CD4-positive, alpha-beta memory T cell (primary cell): ENCODE results near the gene RING1. TPM values are rescaled to one million over a fixed set of nuclear protein-coding genes. Genes with fewer than 3 reads are reported as not detected.

ENCODE experiments used
- CTCF ChIA-PET: fragments of 350-600 bp; sonication (Branson Sonifier 250); formaldehyde crosslinking; loops from one replicate; lab custom pipeline; 2021; ENCODE audit warnings: inconsistent platforms; ENCODE audit not compliant: partially characterized antibody; lab: Charles Lee
- POLR2A ChIA-PET: fragments of 350-600 bp; sonication (Branson Sonifier 250); formaldehyde crosslinking; loops from one replicate; lab custom pipeline; 2021; ENCODE audit not compliant: partially characterized antibody; lab: Charles Lee
- DNase-seq, 5 donors: peaks; one replicate each; pipeline versions ENCODE4 v3.0.0 to v3.0.0-alpha.2; 2020 to 2022; ENCODE audit warnings: mixed read lengths in 1 of 5
- H3K27ac ChIP-seq: one replicate; pipeline ENCODE4 v1.7.0; 2013; ENCODE audit warnings: low read depth, low read length
- H3K27me3 ChIP-seq: 2 replicates; pipeline ENCODE4 v1.7.0; 2013; ENCODE audit warnings: mild to moderate bottlenecking, low read length, moderate library complexity; ENCODE audit not compliant: insufficient read depth
- H3K36me3 ChIP-seq: 2 replicates; pipeline ENCODE4 v1.7.0; 2013; ENCODE audit warnings: mild to moderate bottlenecking, low read length, moderate library complexity; ENCODE audit not compliant: insufficient read depth
- H3K4me1 ChIP-seq: 2 replicates; pipeline ENCODE4 v1.7.0; 2013; ENCODE audit warnings: mild to moderate bottlenecking, low read length, moderate library complexity; ENCODE audit not compliant: insufficient read depth
- H3K4me3 ChIP-seq, 2 donors: one replicate each; pipeline ENCODE4 v1.7.0; 2013; ENCODE audit warnings: low read length in 2 of 2, mild to moderate bottlenecking in 1 of 2
- H3K9me3 ChIP-seq, 2 donors: one replicate each; pipeline ENCODE4 v1.7.0; 2013; ENCODE audit warnings: low read length in 2 of 2, control low read depth in 1 of 2; ENCODE audit not compliant: control insufficient read depth in 1 of 2
- H3K27ac Mint-ChIP-seq, 7 donors: one replicate each; pipeline ENCODE4 v1.8.0; 2020 to 2021; ENCODE audit warnings: mixed read lengths in 7 of 7, mild to moderate bottlenecking in 6 of 7, inconsistent platforms in 3 of 7, moderate library complexity in 3 of 7
- H3K27me3 Mint-ChIP-seq, 2 donors: one replicate each; pipeline ENCODE4 v1.8.0; 2020 to 2021; ENCODE audit warnings: mixed read lengths in 2 of 2
- H3K36me3 Mint-ChIP-seq, 2 donors: one replicate each; pipeline ENCODE4 v1.8.0; 2020 to 2021; ENCODE audit warnings: mixed read lengths in 2 of 2, inconsistent platforms in 1 of 2, mild to moderate bottlenecking in 1 of 2
- H3K4me1 Mint-ChIP-seq, 4 donors: one replicate each; pipeline ENCODE4 v1.8.0; 2020 to 2021; ENCODE audit warnings: mixed read lengths in 4 of 4, mild to moderate bottlenecking in 1 of 4
- H3K4me3 Mint-ChIP-seq, 8 donors: one replicate each; pipeline ENCODE4 v1.8.0; 2020 to 2021; ENCODE audit warnings: mixed read lengths in 8 of 8, mild to moderate bottlenecking in 7 of 8, moderate library complexity in 6 of 8, inconsistent platforms in 3 of 8
- H3K9me3 Mint-ChIP-seq, 8 donors: one replicate each; pipeline ENCODE4 v1.8.0; 2020 to 2021; ENCODE audit warnings: mixed read lengths in 8 of 8, mild to moderate bottlenecking in 5 of 8, inconsistent platforms in 3 of 8, moderate library complexity in 1 of 8
- intact Hi-C: fragments of 100-400 bp; cut with micrococcal nuclease; formaldehyde crosslinking; loops from one replicate; pipeline ENCODE4 v1.15.1; 2023
- polyA plus RNA-seq, 2 donors: library from polyadenylated mRNA; unstranded; fragments of 300-500 nt; fragmentation: Illumina TruSeq; gene quantifications; one replicate each; pipeline ENCODE4 v1.2.3, GENCODE V29; 2021
- total RNA-seq, 2 experiments: library from RNA; stranded (reverse); gene quantifications; one replicate each; pipeline ENCODE4 v1.2.3, GENCODE V29; 2021

Gene RING1
- total and polyA plus RNA-seq, 4 experiments from 2014 or later = 3.4 to 38.4 (median 22.3) TPM

GRCh38 chr6:33189164-33189563 is 19.1 kb upstream of the RING1 start:
- Histone ChIP-seq H3K9me3 (no peaks in the 10 kb centered on the region), H3K4me3 (no peak overlapping the region), H3K36me3 (peaks cover 2% of the 10 kb centered on the region), H3K4me1 (peaks cover 22% of the 10 kb centered on the region), H3K27me3 (peaks cover 21% of the 10 kb centered on the region), H3K27ac (no peak overlapping the region)
- Mint-ChIP-seq H3K27ac (no peak overlapping the region), H3K27me3 (peaks cover 21 to 26% of the 10 kb centered on the region in 2 donors), H3K36me3 (peaks cover 7 to 11% of the 10 kb centered on the region in 2 donors), H3K9me3 (no peaks in the 10 kb centered on the region), H3K4me1 (peaks cover 7 to 30% (median 14%) of the 10 kb centered on the region in 4 donors), H3K4me3 (no peak overlapping the region)
- POLR2A ChIA-PET = no interaction called here
- intact Hi-C loops = no loop called here
- peak in 1 of 5 donors; percentile 13 for DNase-seq
- CTCF ChIA-PET = interaction anchor here (0.6 to 1.0 kb wide), 2 partner anchors 10 to 60 kb away, joined by 3 to 4 read pairs; no protein-coding TSS in a partner anchor

GRCh38 chr6:33189625-33190448 is 18.5 kb upstream of the RING1 start:
- POLR2A ChIA-PET = interaction anchor here (0.9 kb wide), 1 partner anchor 10 kb away, joined by 5 read pairs; the partner anchor contains the start of gene RXRB

GRCh38 chr6:33190504-33191107 is 17.7 kb upstream of the RING1 start:
- peak in 1 of 5 donors; percentile 10 for DNase-seq
- H3K9me3 Mint-ChIP-seq = no peaks in the 10 kb centered on the region
- Histone ChIP-seq H3K27ac (no peak overlapping the region), H3K4me3 (no peak overlapping the region), H3K27me3 (peaks cover 21% of the 10 kb centered on the region), H3K4me1 (peaks cover 16% of the 10 kb centered on the region), H3K36me3 (peaks cover 17% of the 10 kb centered on the region), H3K9me3 (no peaks in the 10 kb centered on the region)
- peaks cover 5 to 23% (median 9%) of the 10 kb centered on the region in 4 donors for H3K4me1 Mint-ChIP-seq
- H3K27me3 Mint-ChIP-seq = peaks cover 21 to 26% of the 10 kb centered on the region in 2 donors
- POLR2A ChIA-PET = interaction anchor here (0.9 to 1.4 kb wide), 2 partner anchors 9 to 81 kb away, joined by 4 to 5 read pairs; partner anchors contain the start of genes RPS18, RXRB and VPS52
- CTCF ChIA-PET = interaction anchor here (1.2 kb wide), 1 partner anchor 18 kb away, joined by 6 read pairs; the partner anchor contains the start of gene RING1
- intact Hi-C loops = no loop called here
- peaks cover 20 to 23% of the 10 kb centered on the region in 2 donors for H3K36me3 Mint-ChIP-seq
- H3K27ac Mint-ChIP-seq = peak overlapping the region in 1 of 7 donors; percentile 73
- H3K4me3 Mint-ChIP-seq = no peak overlapping the region

More at GRCh38 chr6:33189625-33190448, 18.5 kb upstream of the RING1 start:
- H3K4me3 Mint-ChIP-seq = no peak overlapping the region
- Histone ChIP-seq H3K36me3 (peaks cover 9% of the 10 kb centered on the region), H3K9me3 (no peaks in the 10 kb centered on the region), H3K27me3 (peaks cover 21% of the 10 kb centered on the region), H3K4me1 (peaks cover 16% of the 10 kb centered on the region), H3K4me3 (no peak overlapping the region), H3K27ac (no peak overlapping the region)
- H3K36me3 Mint-ChIP-seq = peaks cover 13 to 16% of the 10 kb centered on the region in 2 donors
- H3K27ac Mint-ChIP-seq = peak overlapping the region in 2 of 7 donors; percentile 7 to 70
- H3K27me3 Mint-ChIP-seq = peaks cover 21 to 26% of the 10 kb centered on the region in 2 donors
- CTCF ChIA-PET = interaction anchor here (0.6 to 1.2 kb wide), 3 partner anchors 9 to 59 kb away, joined by 3 to 6 read pairs (median 4); partner anchors contain the start of gene RING1
- peaks cover 5 to 24% (median 9%) of the 10 kb centered on the region in 4 donors for H3K4me1 Mint-ChIP-seq
- intact Hi-C loops = no loop called here
- DNase-seq = peak in 1 of 5 donors; percentile 20
- H3K9me3 Mint-ChIP-seq = no peaks in the 10 kb centered on the region

GRCh38 chr6:33191383-33192104 is 16.8 kb upstream of the RING1 start:
- Mint-ChIP-seq H3K4me3 (peak overlapping the region in 4 of 8 donors; percentile 39 to 88 (median 59)), H3K27me3 (peaks cover 21 to 25% of the 10 kb centered on the region in 2 donors), H3K4me1 (peaks cover 5 to 21% (median 9%) of the 10 kb centered on the region in 4 donors), H3K27ac (peak overlapping the region in 1 of 7 donors; percentile 26), H3K36me3 (peaks cover 29 to 33% of the 10 kb centered on the region in 2 donors), H3K9me3 (no peaks in the 10 kb centered on the region)
- H3K27me3 ChIP-seq = peaks cover 21% of the 10 kb centered on the region
- intact Hi-C loops = no loop called here
- no peak overlapping the region for H3K27ac ChIP-seq
- H3K36me3 ChIP-seq = peaks cover 26% of the 10 kb centered on the region
- no peak overlapping the region for H3K4me3 ChIP-seq
- POLR2A ChIA-PET = interaction anchor here (0.9 to 2.2 kb wide), 6 partner anchors 8 to 220 kb away, joined by 3 to 9 read pairs (median 4); partner anchors contain the start of genes RPS18 and VPS52
- H3K4me1 ChIP-seq = peaks cover 16% of the 10 kb centered on the region
- DNase-seq = peak in 1 of 5 donors; percentile 29
- H3K9me3 ChIP-seq = no peaks in the 10 kb centered on the region
- CTCF ChIA-PET = interaction anchor here (1.3 kb wide), 1 partner anchor 30 kb away, joined by 5 read pairs; no protein-coding TSS in a partner anchor

GRCh38 chr6:33192105-33192646 is 16.1 kb upstream of the RING1 start, which contains the start of gene COL11A2:
Gene COL11A2 (minus strand): TSS chr6:33192467. CDS start chr6:33192240, 227 bp downstream.
- peaks cover 20 to 24% of the 10 kb centered on the region in 2 donors for H3K27me3 Mint-ChIP-seq
- no peak within 1 kb of the TSS for H3K27ac ChIP-seq
- H3K4me1 Mint-ChIP-seq = peaks cover 5 to 21% (median 10%) of the 10 kb centered on the region in 4 donors
- H3K4me1 ChIP-seq = peaks cover 19% of the 10 kb centered on the region
- no peaks in the 10 kb centered on the region for H3K9me3 ChIP-seq
- peak within 1 kb of the TSS in 5 of 7 donors; percentile 29 to 90 (median 72) for H3K27ac Mint-ChIP-seq
- H3K9me3 Mint-ChIP-seq = no peaks in the 10 kb centered on the region
- H3K27me3 ChIP-seq = peaks cover 21% of the 10 kb centered on the region
- H3K4me3 ChIP-seq = peak within 1 kb of the TSS in 1 of 2 donors; percentile 32
- DNase-seq = peak in 2 of 5 donors; percentile 22 to 51
- intact Hi-C loops = no loop called here
- H3K36me3 ChIP-seq = peaks cover 31% of the 10 kb centered on the region
- POLR2A ChIA-PET = interaction anchor here (0.9 to 2.2 kb wide), 6 partner anchors 8 to 220 kb away, joined by 3 to 9 read pairs (median 4); partner anchors contain the start of genes RPS18 and VPS52
- peaks cover 33 to 37% of the 10 kb centered on the region in 2 donors for H3K36me3 Mint-ChIP-seq
- CTCF ChIA-PET = interaction anchor here (1.3 kb wide), 1 partner anchor 31 kb away, joined by 5 read pairs; no protein-coding TSS in a partner anchor
- peak within 1 kb of the TSS; percentile 73 to 88 (median 84) for H3K4me3 Mint-ChIP-seq
